Ishikawa (cell line): Measurements from ENCODE around the gene SLC25A30.

Experiments
- CEBPB ChIP-seq: IDR thresholded peaks from 2 replicates; pipeline ENCODE4 v1.6.1; 2012
- CREB1 ChIP-seq: IDR thresholded peaks from 2 replicates; pipeline ENCODE4 v1.6.1; 2012; ENCODE audit warnings: low read depth
- EGR1 ChIP-seq: IDR thresholded peaks from 2 replicates; pipeline ENCODE4 v1.6.1; 2012
- EP300 ChIP-seq: IDR thresholded peaks from 2 replicates; pipeline ENCODE4 v1.6.1; 2012; ENCODE audit warnings: borderline replicate concordance
- FOXM1 ChIP-seq: IDR thresholded peaks from 2 replicates; pipeline ENCODE4 v1.6.1; 2012; ENCODE audit warnings: low read depth, borderline replicate concordance
- NFIC ChIP-seq: IDR thresholded peaks from 2 replicates; pipeline ENCODE4 v1.6.1; 2012
- RAD21 ChIP-seq: IDR thresholded peaks from 2 replicates; pipeline ENCODE4 v1.6.1; 2012; ENCODE audit warnings: low read depth
- TAF1 ChIP-seq: IDR thresholded peaks from 2 replicates; pipeline ENCODE4 v1.6.1; 2012; ENCODE audit warnings: low read depth, mild to moderate bottlenecking
- TCF12 ChIP-seq: IDR thresholded peaks from 2 replicates; pipeline ENCODE4 v1.6.1; 2012; ENCODE audit warnings: low read depth
- TEAD4 ChIP-seq: IDR thresholded peaks from 2 replicates; pipeline ENCODE4 v1.6.1; 2012
- USF1 ChIP-seq: IDR thresholded peaks from 2 replicates; pipeline ENCODE4 v1.6.1; 2012
- YY1 ChIP-seq: IDR thresholded peaks from 2 replicates; pipeline ENCODE4 v1.6.1; 2012; ENCODE audit warnings: low read depth
- ZBTB7A ChIP-seq: IDR thresholded peaks from 2 replicates; pipeline ENCODE4 v1.6.1; 2012; ENCODE audit warnings: low read depth
- TF ChIP-seq, protein P1 (sequence below): IDR thresholded peaks from 2 replicates; pipeline ENCODE4 v1.6.1; 2012; ENCODE audit warnings: low read depth, mild to moderate bottlenecking
- TF ChIP-seq, protein P2 (sequence below): IDR thresholded peaks from 2 replicates; pipeline ENCODE4 v1.6.1; 2012

SLC25A30 gene

DNA sequence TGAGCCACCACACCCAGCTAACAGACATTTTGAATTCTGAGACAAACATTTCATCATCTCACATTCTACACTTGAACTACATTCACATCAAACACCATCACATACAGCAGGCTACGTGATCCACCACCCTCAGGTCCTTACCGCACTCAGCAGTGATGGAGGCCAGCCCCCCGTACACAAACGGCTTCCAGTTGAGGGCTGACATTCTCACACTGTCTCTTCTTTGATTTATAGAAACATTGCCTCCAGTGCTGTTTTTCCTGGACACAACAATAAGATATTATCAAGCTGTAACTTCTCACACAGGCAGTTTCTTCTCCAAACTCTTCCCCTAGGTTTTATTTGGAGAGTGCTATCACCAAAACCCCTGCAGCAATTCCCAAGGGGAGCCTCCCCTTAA is 7.0 kb downstream of the SLC25A30 start:
- TF ChIP-seq CREB1 (no peak), USF1 (no peak), EP300 (no peak)

DNA sequence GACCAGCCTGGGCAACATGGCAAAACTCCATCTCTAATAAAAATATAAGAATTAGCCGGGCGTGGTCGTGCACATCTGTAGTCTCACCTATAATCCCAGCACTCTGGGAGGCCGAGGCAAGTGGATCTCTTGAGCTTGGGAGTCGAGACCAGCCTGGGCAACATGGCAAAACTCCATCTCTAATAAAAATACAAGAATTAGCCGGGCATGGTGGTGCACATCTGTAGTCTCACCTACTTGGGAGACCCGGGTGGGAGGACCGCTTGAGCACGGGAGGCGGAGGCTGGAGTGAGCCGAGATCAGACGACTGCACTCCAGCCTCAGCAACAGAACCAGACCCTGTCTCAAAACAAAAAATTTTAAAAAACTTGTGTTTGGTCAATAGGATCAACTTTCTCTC is 7.7 kb downstream of the SLC25A30 start:
- TF ChIP-seq CREB1 (no peak), TEAD4 (no peak), CEBPB (no peak), ZBTB7A (no peak), TAF1 (no peak), YY1 (no peak), FOXM1 (no peak), RAD21 (no peak), TCF12 (no peak), EGR1 (no peak), EP300 (no peak), NFIC (no peak), USF1 (no peak)
- TF ChIP-seq, protein P1, sequence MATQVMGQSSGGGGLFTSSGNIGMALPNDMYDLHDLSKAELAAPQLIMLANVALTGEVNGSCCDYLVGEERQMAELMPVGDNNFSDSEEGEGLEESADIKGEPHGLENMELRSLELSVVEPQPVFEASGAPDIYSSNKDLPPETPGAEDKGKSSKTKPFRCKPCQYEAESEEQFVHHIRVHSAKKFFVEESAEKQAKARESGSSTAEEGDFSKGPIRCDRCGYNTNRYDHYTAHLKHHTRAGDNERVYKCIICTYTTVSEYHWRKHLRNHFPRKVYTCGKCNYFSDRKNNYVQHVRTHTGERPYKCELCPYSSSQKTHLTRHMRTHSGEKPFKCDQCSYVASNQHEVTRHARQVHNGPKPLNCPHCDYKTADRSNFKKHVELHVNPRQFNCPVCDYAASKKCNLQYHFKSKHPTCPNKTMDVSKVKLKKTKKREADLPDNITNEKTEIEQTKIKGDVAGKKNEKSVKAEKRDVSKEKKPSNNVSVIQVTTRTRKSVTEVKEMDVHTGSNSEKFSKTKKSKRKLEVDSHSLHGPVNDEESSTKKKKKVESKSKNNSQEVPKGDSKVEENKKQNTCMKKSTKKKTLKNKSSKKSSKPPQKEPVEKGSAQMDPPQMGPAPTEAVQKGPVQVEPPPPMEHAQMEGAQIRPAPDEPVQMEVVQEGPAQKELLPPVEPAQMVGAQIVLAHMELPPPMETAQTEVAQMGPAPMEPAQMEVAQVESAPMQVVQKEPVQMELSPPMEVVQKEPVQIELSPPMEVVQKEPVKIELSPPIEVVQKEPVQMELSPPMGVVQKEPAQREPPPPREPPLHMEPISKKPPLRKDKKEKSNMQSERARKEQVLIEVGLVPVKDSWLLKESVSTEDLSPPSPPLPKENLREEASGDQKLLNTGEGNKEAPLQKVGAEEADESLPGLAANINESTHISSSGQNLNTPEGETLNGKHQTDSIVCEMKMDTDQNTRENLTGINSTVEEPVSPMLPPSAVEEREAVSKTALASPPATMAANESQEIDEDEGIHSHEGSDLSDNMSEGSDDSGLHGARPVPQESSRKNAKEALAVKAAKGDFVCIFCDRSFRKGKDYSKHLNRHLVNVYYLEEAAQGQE, result no peak
- TF ChIP-seq, protein P2, sequence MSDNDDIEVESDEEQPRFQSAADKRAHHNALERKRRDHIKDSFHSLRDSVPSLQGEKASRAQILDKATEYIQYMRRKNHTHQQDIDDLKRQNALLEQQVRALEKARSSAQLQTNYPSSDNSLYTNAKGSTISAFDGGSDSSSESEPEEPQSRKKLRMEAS, result no peak

DNA sequence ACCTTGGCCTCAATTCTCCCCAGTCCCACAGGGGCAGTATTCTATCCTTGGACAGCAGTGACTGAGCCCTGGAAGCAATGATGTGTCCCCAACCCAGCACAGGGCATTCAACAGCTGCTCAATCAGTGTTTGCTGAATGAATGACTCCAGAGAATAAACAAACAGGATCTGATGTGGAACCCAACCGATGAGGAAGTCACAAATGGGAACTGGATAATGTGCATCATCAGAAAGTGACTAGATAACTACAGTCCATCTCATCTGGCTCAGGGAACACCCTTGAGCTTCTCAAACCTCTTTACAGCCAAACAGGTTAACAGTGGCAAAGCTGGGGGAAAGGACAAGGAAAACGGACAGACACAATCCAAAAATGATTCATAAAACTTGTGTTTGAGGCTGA is 8.2 kb downstream of the SLC25A30 start:
- TF ChIP-seq, protein P1, result no peak
- no peak for TF ChIP-seq NFIC
- TF ChIP-seq TAF1, result no peak
- TF ChIP-seq TCF12, result no peak
- no peak for TF ChIP-seq CREB1
- TF ChIP-seq FOXM1, result no peak
- no peak for TF ChIP-seq ZBTB7A
- no peak for TF ChIP-seq EP300
- no peak for TF ChIP-seq TEAD4
- no peak for TF ChIP-seq YY1
- TF ChIP-seq CEBPB, result no peak
- TF ChIP-seq, protein P2, result no peak
- TF ChIP-seq RAD21, result no peak
- no peak for TF ChIP-seq USF1
- no peak for TF ChIP-seq EGR1

DNA sequence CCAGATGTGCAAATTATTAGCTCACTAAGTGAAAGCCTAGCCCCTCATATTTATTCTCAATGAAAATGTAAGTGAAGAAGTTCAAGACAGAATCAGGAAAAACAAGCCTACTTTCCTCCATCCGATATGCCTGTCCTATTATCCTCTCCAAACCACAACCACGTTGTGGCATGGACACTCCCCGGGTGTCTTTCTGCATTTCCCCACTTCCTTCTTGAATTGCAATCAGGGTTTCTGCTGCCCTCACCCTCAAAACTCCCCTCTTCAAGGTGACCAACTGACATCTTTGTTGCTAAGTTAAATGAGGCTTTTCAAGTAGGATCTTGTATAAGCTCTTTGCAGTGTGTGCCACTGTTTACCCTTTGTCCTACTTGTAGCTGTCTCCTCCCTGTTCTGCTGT is 11.8 kb downstream of the SLC25A30 start:
- TF ChIP-seq TAF1 (no peak), TEAD4 (no peak), CEBPB (no peak), EP300 (no peak), USF1 (no peak), EGR1 (no peak), NFIC (no peak), FOXM1 (no peak), YY1 (no peak), ZBTB7A (no peak), RAD21 (no peak)
- TF ChIP-seq, protein P1, result no peak
